Astrocyte (in vitro differentiated cells and primary cell): ENCODE data around the gene INPP5A. TPM values are rescaled to one million over a fixed set of nuclear protein-coding genes. Genes with fewer than 3 reads are reported as not detected.

ENCODE experiments used
- DNase-seq: peaks from one replicate; pipeline ENCODE4 v3.0.0-alpha.2; 2010; ENCODE audit warnings: low read depth
- FAIRE-seq: peaks from 2 replicates; lab custom pipeline; 2011; peaks lifted over from hg19 to GRCh38; lab: Jason Lieb, UNC
- H2AFZ ChIP-seq: 2 replicates; pipeline ENCODE4 v1.6.0; 2012; ENCODE audit warnings: low read depth, low read length, inconsistent platforms
- H3K27ac ChIP-seq: 2 replicates; pipeline ENCODE4 v1.5.1; 2011; ENCODE audit warnings: low read depth, low read length, inconsistent platforms
- H3K27me3 ChIP-seq: 2 replicates; pipeline ENCODE4 v1.6.0; 2011; ENCODE audit warnings: low read length, inconsistent platforms; ENCODE audit not compliant: insufficient read depth
- H3K36me3 ChIP-seq: 2 replicates; pipeline ENCODE4 v1.5.1; 2011; ENCODE audit warnings: low read length, inconsistent platforms; ENCODE audit not compliant: insufficient read depth
- H3K4me1 ChIP-seq: 2 replicates; pipeline ENCODE4 v1.5.1; 2011; ENCODE audit warnings: low read length, inconsistent platforms; ENCODE audit not compliant: insufficient read depth
- H3K4me2 ChIP-seq: 2 replicates; pipeline ENCODE4 v1.6.0; 2012; ENCODE audit warnings: low read length, inconsistent platforms
- H3K4me3 ChIP-seq: 2 replicates; pipeline ENCODE4 v1.5.1; 2011; ENCODE audit warnings: low read depth, mild to moderate bottlenecking, low read length, inconsistent platforms; ENCODE audit not compliant: insufficient read depth
- H3K79me2 ChIP-seq: 2 replicates; pipeline ENCODE4 v1.6.0; 2012; ENCODE audit warnings: mild to moderate bottlenecking, low read length, inconsistent platforms; ENCODE audit not compliant: insufficient read depth
- H3K9ac ChIP-seq: 2 replicates; pipeline ENCODE4 v1.6.0; 2012; ENCODE audit warnings: mild to moderate bottlenecking, low read length, inconsistent platforms
- H3K9me3 ChIP-seq: 2 replicates; pipeline ENCODE4 v1.5.1; 2012; ENCODE audit warnings: low read depth, mild to moderate bottlenecking, low read length, inconsistent platforms; ENCODE audit not compliant: insufficient read depth
- H4K20me1 ChIP-seq: 2 replicates; pipeline ENCODE4 v1.6.0; 2012; ENCODE audit warnings: low read length, inconsistent platforms; ENCODE audit not compliant: insufficient read depth
- H3K27ac Mint-ChIP-seq: one replicate; pipeline ENCODE4 v1.8.0; 2021; ENCODE audit warnings: mild to moderate bottlenecking, mixed read lengths; ENCODE audit not compliant: unreplicated experiment
- H3K27me3 Mint-ChIP-seq: one replicate; pipeline ENCODE4 v1.8.0; 2021; ENCODE audit warnings: low read depth, mixed read lengths; ENCODE audit not compliant: unreplicated experiment
- H3K36me3 Mint-ChIP-seq: one replicate; pipeline ENCODE4 v1.8.0; 2021; ENCODE audit warnings: low read depth, mixed read lengths; ENCODE audit not compliant: unreplicated experiment
- H3K4me1 Mint-ChIP-seq: one replicate; pipeline ENCODE4 v1.8.0; 2021; ENCODE audit warnings: low read depth, mixed read lengths; ENCODE audit not compliant: unreplicated experiment
- H3K4me3 Mint-ChIP-seq: one replicate; pipeline ENCODE4 v1.8.0; 2021; ENCODE audit warnings: mild to moderate bottlenecking, moderate library complexity, mixed read lengths; ENCODE audit not compliant: unreplicated experiment
- H3K9me3 Mint-ChIP-seq: one replicate; pipeline ENCODE4 v1.8.0; 2021; ENCODE audit warnings: mild to moderate bottlenecking, mixed read lengths; ENCODE audit not compliant: unreplicated experiment
- CTCF ChIP-seq: IDR thresholded peaks from 2 replicates; pipeline ENCODE4 v1.5.1; 2011; ENCODE audit warnings: low read depth, mild to moderate bottlenecking, inconsistent platforms, low read length, moderate library complexity; ENCODE audit not compliant: insufficient read depth
- EZH2 ChIP-seq: IDR thresholded peaks from 2 replicates; pipeline ENCODE4 v1.6.1; 2012; ENCODE audit warnings: mild to moderate bottlenecking, low read length, inconsistent platforms; ENCODE audit not compliant: insufficient read depth
- total RNA-seq: library from RNA; stranded (reverse); gene quantifications from 2 replicates; pipeline ENCODE4 v1.2.1, GENCODE V29; 2021

Gene INPP5A
- total RNA-seq, 1 donor from 2014 or later, result 39.1 TPM

DNA sequence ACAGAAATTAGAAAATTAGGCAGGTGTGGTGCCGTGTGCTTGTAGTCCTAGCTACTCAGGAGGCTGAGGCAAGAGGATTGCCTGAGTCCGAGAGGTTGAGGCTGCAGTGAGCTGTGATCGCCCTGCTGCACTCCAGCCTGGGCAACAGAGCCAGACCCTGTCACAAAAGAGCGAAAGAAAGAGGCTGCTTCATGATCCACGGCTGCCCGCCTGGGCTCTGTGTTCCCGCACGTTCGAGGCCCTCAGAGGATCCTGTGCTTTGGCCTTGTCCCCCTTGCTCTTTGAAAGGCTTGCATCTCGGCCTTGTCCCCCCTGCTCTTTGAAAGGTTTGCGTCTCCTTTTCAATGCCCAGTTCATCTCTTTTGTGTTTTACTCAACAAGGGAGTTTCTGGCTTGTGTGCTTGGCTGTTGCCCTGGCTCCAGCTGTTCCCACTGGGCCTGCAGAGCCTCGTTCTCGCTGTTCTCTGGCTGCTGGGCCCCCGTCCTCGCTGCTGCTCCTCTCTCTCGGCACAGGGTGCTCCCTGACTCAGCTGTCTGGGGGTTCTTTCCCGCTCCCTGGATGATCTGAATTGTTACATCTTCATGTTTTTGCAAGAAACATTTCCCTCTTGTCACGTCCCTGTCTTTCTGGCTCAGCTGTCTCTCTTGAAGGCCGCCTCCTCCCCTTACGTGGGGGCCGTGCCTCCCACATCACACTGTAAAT lies 45.1 kb upstream of the INPP5A start:
- H3K9me3 Mint-ChIP-seq, result peaks cover 2% of the 10 kb centered on the region
- no peak overlapping the region for H3K27ac ChIP-seq
- no peak overlapping the region for H3K4me2 ChIP-seq
- H3K9me3 ChIP-seq, result no peaks in the 10 kb centered on the region
- H3K27me3 Mint-ChIP-seq, result peaks cover 44% of the 10 kb centered on the region
- no peak overlapping the region for H3K4me3 ChIP-seq
- no peaks in the 10 kb centered on the region for H3K4me1 Mint-ChIP-seq
- H2AFZ ChIP-seq, result no peak overlapping the region
- no peak overlapping the region for H3K27ac Mint-ChIP-seq
- peaks cover 10% of the 10 kb centered on the region for H3K4me1 ChIP-seq
- DNase-seq, result no peak
- peaks cover 3% of the 10 kb centered on the region for H3K36me3 Mint-ChIP-seq
- H4K20me1 ChIP-seq, result no peaks in the 10 kb centered on the region
- FAIRE-seq, result no peak
- no peak overlapping the region for H3K4me3 Mint-ChIP-seq
- H3K79me2 ChIP-seq, result no peaks in the 10 kb centered on the region
- no peak overlapping the region for H3K9ac ChIP-seq
- TF ChIP-seq CTCF (no peak), EZH2 (no peak)
- H3K36me3 ChIP-seq, result no peaks in the 10 kb centered on the region
- H3K27me3 ChIP-seq, result peaks cover 8% of the 10 kb centered on the region

GRCh38 chr10:132493246-132493755 lies 44.3 kb upstream of the INPP5A start:
- no peaks in the 10 kb centered on the region for H3K79me2 ChIP-seq
- FAIRE-seq (no peak), DNase-seq (no peak)
- H3K4me3 Mint-ChIP-seq, result no peak overlapping the region
- peaks cover 10% of the 10 kb centered on the region for H3K4me1 ChIP-seq
- TF ChIP-seq EZH2 (no peak), CTCF (no peak)
- H3K4me2 ChIP-seq, result no peak overlapping the region
- no peak overlapping the region for H3K4me3 ChIP-seq
- H3K9me3 Mint-ChIP-seq, result peaks cover 2% of the 10 kb centered on the region
- H3K27ac ChIP-seq, result no peak overlapping the region
- no peak overlapping the region for H3K27ac Mint-ChIP-seq
- H3K9me3 ChIP-seq, result no peaks in the 10 kb centered on the region
- H2AFZ ChIP-seq, result no peak overlapping the region
- no peaks in the 10 kb centered on the region for H4K20me1 ChIP-seq
- peaks cover 12% of the 10 kb centered on the region for H3K27me3 ChIP-seq
- no peak overlapping the region for H3K9ac ChIP-seq
- no peaks in the 10 kb centered on the region for H3K4me1 Mint-ChIP-seq
- H3K36me3 Mint-ChIP-seq, result peaks cover 3% of the 10 kb centered on the region
- H3K27me3 Mint-ChIP-seq, result peaks cover 45% of the 10 kb centered on the region
- no peaks in the 10 kb centered on the region for H3K36me3 ChIP-seq

GRCh38 chr10:132493756-132494290 lies 43.8 kb upstream of the INPP5A start:
- H3K4me2 ChIP-seq, result no peak overlapping the region
- no peaks in the 10 kb centered on the region for H4K20me1 ChIP-seq
- peaks cover 6% of the 10 kb centered on the region for H3K4me1 ChIP-seq
- Mint-ChIP-seq H3K27ac (no peak overlapping the region), H3K36me3 (peaks cover 3% of the 10 kb centered on the region), H3K4me3 (no peak overlapping the region), H3K4me1 (no peaks in the 10 kb centered on the region), H3K9me3 (peaks cover 2% of the 10 kb centered on the region), H3K27me3 (peaks cover 51% of the 10 kb centered on the region)
- no peaks in the 10 kb centered on the region for H3K36me3 ChIP-seq
- peaks cover 16% of the 10 kb centered on the region for H3K27me3 ChIP-seq
- TF ChIP-seq CTCF (no peak), EZH2 (no peak)
- no peak overlapping the region for H3K9ac ChIP-seq
- H3K27ac ChIP-seq, result no peak overlapping the region
- H3K4me3 ChIP-seq, result no peak overlapping the region
- FAIRE-seq, result no peak
- no peaks in the 10 kb centered on the region for H3K9me3 ChIP-seq
- H2AFZ ChIP-seq, result no peak overlapping the region
- no peaks in the 10 kb centered on the region for H3K79me2 ChIP-seq
- DNase-seq, result no peak
